PFSK-1 (cell line): Measurements from ENCODE around the gene RHBG.

Source experiments
- POLR2AphosphoS5 ChIP-seq: IDR thresholded peaks from 2 replicates; pipeline ENCODE4 v1.6.1; 2012; ENCODE audit warnings: low read depth, mild to moderate bottlenecking, control low read depth, low read length, moderate library complexity
- SIN3A ChIP-seq: IDR thresholded peaks from 2 replicates; pipeline ENCODE4 v1.6.1; 2012; ENCODE audit warnings: mild to moderate bottlenecking, low read length, moderate library complexity, borderline replicate concordance; ENCODE audit not compliant: insufficient read depth
- TF ChIP-seq, protein P1 (sequence below), 2 experiments: IDR thresholded peaks; 2 replicates each; pipeline versions ENCODE4 v1.6.1 to v1.8.0; 2011 to 2012; ENCODE audit warnings: low read depth in 2 of 2, low read length in 2 of 2, control low read depth in 1 of 2, inconsistent platforms in 1 of 2, mild to moderate bottlenecking in 1 of 2, moderate library complexity in 1 of 2; ENCODE audit not compliant: insufficient read depth in 1 of 2

GRCh38 chr1:156410238-156410637 is 41.2 kb downstream of the RHBG start:
- no peak for TF ChIP-seq SIN3A
- TF ChIP-seq POLR2AphosphoS5, result no peak
- TF ChIP-seq, protein P1, sequence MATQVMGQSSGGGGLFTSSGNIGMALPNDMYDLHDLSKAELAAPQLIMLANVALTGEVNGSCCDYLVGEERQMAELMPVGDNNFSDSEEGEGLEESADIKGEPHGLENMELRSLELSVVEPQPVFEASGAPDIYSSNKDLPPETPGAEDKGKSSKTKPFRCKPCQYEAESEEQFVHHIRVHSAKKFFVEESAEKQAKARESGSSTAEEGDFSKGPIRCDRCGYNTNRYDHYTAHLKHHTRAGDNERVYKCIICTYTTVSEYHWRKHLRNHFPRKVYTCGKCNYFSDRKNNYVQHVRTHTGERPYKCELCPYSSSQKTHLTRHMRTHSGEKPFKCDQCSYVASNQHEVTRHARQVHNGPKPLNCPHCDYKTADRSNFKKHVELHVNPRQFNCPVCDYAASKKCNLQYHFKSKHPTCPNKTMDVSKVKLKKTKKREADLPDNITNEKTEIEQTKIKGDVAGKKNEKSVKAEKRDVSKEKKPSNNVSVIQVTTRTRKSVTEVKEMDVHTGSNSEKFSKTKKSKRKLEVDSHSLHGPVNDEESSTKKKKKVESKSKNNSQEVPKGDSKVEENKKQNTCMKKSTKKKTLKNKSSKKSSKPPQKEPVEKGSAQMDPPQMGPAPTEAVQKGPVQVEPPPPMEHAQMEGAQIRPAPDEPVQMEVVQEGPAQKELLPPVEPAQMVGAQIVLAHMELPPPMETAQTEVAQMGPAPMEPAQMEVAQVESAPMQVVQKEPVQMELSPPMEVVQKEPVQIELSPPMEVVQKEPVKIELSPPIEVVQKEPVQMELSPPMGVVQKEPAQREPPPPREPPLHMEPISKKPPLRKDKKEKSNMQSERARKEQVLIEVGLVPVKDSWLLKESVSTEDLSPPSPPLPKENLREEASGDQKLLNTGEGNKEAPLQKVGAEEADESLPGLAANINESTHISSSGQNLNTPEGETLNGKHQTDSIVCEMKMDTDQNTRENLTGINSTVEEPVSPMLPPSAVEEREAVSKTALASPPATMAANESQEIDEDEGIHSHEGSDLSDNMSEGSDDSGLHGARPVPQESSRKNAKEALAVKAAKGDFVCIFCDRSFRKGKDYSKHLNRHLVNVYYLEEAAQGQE (IDR thresholded peaks at IDR 0.05; ENCODE audit: insufficient read depth in 1 of 2, low read depth in 2 of 2, low read length in 2 of 2), result no peak
